KMS-11 (cell line): Measurements from ENCODE around the gene EGLN1.

Experiments
- H2AFZ ChIP-seq: fragments of 200-600 bp; sonication (generic); 2 replicates; pipeline ENCODE4 v1.6.1; 2016; ENCODE audit warnings: antibody characterized with exemption, mixed run types, low read depth
- H3K27ac ChIP-seq: fragments of 200-600 bp; sonication (generic); 2 replicates; pipeline ENCODE4 v1.6.1; 2016; ENCODE audit warnings: mild to moderate bottlenecking, mixed run types
- H3K27me3 ChIP-seq: fragments of 200-600 bp; sonication (generic); 2 replicates; pipeline ENCODE4 v1.6.1; 2017; ENCODE audit warnings: mild to moderate bottlenecking, low read depth, mixed run types, moderate library complexity; ENCODE audit not compliant: insufficient read depth
- H3K36me3 ChIP-seq: fragments of 200-600 bp; sonication (generic); 2 replicates; pipeline ENCODE4 v1.6.1; 2017; ENCODE audit warnings: mild to moderate bottlenecking, mixed run types; ENCODE audit not compliant: insufficient read depth
- H3K4me1 ChIP-seq: fragments of 200-600 bp; sonication (generic); 2 replicates; pipeline ENCODE4 v1.6.1; 2016; ENCODE audit warnings: mild to moderate bottlenecking, low read depth, mixed run types; ENCODE audit not compliant: poor library complexity, severe bottlenecking
- H3K4me2 ChIP-seq: fragments of 200-600 bp; sonication (generic); 2 replicates; pipeline ENCODE4 v1.7.0; 2016; ENCODE audit warnings: mild to moderate bottlenecking, mixed run types
- H3K4me3 ChIP-seq: fragments of 200-600 bp; sonication (generic); IDR thresholded peaks from 2 replicates; pipeline ENCODE4 v1.6.1; 2017; ENCODE audit warnings: low read depth, low read length, mixed read lengths; ENCODE audit not compliant: insufficient read depth
- H3K79me2 ChIP-seq: fragments of 200-600 bp; sonication (generic); 2 replicates; pipeline ENCODE4 v1.6.1; 2016; ENCODE audit warnings: low read depth, mixed run types; ENCODE audit not compliant: insufficient read depth
- H3K9ac ChIP-seq: fragments of 200-600 bp; sonication (generic); 2 replicates; pipeline ENCODE4 v1.6.1; 2016; ENCODE audit warnings: mild to moderate bottlenecking, mixed run types
- H4K20me1 ChIP-seq: fragments of 200-600 bp; sonication (generic); 2 replicates; pipeline ENCODE4 v1.6.1; 2016; ENCODE audit warnings: mild to moderate bottlenecking, mixed run types; ENCODE audit not compliant: insufficient read depth
- TF ChIP-seq, protein P1 (sequence below): fragments of 200-600 bp; sonication (generic); conservative IDR thresholded peaks from 2 replicates; pipeline ENCODE4 v1.6.1; 2017; ENCODE audit warnings: low read depth, mild to moderate bottlenecking, antibody characterized with exemption, low read length, moderate library complexity, mixed read lengths

The EGLN1 gene

DNA sequence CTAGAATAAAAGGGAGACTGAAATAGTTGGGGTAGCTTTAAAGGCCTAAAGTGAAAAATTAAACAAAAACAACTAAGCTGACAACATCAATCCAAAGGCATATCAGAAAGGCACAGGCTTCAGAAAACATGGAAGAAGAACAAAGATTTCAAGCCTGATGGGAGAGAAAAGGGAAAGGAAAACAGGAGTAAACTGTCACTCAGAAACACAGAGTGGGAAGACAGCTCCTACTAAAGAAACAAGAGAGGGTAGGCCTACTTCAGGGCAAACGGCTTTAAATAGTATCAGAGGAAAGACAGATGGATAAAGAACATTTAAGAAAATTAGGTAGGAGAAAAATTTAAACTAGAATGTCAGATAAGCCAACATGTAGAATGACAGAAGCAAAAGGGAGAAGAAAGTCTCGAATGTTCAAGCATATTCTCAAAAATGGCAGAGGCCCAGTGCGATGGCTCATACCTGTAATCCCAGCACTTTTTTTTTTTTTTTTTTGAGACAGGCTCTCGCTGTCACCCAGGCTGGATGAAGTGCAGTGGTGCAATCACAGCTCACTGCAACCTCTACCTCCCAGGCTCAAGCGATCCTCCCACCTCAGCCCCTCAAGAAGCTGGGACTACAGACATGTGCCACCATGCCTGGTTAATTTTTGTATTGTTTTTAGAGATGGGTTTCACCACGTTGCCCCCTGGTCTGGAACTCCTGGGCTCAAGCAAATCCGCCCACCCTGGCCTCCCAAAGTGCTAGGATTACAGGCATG, 7.6 kb downstream of the EGLN1 start:
- no peaks in the 10 kb centered on the region for H3K36me3 ChIP-seq
- H3K4me1 ChIP-seq, result peaks cover 45% of the 10 kb centered on the region
- H3K27me3 ChIP-seq, result no peaks in the 10 kb centered on the region
- no peak overlapping the region for H3K9ac ChIP-seq
- peaks cover 65% of the 10 kb centered on the region for H3K79me2 ChIP-seq
- TF ChIP-seq, protein P1, sequence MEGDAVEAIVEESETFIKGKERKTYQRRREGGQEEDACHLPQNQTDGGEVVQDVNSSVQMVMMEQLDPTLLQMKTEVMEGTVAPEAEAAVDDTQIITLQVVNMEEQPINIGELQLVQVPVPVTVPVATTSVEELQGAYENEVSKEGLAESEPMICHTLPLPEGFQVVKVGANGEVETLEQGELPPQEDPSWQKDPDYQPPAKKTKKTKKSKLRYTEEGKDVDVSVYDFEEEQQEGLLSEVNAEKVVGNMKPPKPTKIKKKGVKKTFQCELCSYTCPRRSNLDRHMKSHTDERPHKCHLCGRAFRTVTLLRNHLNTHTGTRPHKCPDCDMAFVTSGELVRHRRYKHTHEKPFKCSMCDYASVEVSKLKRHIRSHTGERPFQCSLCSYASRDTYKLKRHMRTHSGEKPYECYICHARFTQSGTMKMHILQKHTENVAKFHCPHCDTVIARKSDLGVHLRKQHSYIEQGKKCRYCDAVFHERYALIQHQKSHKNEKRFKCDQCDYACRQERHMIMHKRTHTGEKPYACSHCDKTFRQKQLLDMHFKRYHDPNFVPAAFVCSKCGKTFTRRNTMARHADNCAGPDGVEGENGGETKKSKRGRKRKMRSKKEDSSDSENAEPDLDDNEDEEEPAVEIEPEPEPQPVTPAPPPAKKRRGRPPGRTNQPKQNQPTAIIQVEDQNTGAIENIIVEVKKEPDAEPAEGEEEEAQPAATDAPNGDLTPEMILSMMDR, result no peak
- H2AFZ ChIP-seq, result no peak overlapping the region
- H3K4me3 ChIP-seq, result no peak overlapping the region
- no peak overlapping the region for H3K27ac ChIP-seq
- H3K4me2 ChIP-seq, result no peak overlapping the region
- no peaks in the 10 kb centered on the region for H4K20me1 ChIP-seq

DNA sequence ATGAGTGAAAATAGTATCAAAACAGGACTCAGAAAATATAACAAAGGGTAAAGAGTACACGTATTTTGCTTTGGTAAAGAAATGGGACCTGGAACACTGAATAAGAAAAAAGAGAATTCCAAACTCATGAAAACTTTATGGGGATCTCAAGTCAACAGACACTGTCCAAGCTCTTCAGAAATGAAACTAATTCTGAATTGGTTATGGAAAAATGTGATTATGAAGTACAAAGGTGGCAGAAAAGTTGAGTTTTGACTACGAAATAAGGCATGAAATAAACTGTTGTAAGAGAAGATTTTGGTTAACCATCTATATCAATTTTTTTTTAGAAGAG, 8.4 kb downstream of the EGLN1 start:
- no peaks in the 10 kb centered on the region for H4K20me1 ChIP-seq
- H3K27me3 ChIP-seq, result no peaks in the 10 kb centered on the region
- no peak overlapping the region for H3K27ac ChIP-seq
- H3K4me1 ChIP-seq, result peaks cover 38% of the 10 kb centered on the region
- H2AFZ ChIP-seq, result no peak overlapping the region
- no peak overlapping the region for H3K4me3 ChIP-seq
- H3K4me2 ChIP-seq, result no peak overlapping the region
- no peak overlapping the region for H3K9ac ChIP-seq
- TF ChIP-seq, protein P1, result no peak
- H3K79me2 ChIP-seq, result peaks cover 58% of the 10 kb centered on the region
- no peaks in the 10 kb centered on the region for H3K36me3 ChIP-seq

DNA sequence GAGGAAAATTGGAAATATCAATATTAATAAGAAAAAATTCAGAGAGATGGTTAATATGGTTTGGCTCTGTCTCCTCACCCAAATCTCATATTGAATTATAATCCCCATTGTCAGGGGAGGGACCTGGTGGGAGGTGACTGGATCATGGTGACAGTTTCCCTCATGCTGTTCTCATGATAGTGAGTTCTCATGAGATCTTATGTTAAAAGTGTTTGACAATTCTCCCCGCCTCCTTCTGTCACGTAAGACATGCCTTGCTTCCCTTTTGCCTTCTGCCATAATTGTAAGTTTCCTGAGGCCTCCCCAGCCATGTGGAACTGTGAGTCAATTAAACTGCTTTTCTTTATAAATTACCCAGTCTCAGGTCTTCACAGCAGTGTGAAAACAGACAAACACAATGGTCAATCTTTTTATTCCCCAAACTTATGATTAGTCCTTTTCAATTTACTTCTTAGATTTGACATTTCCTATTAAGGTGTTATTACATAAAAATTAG, 11.0 kb downstream of the EGLN1 start:
- Histone ChIP-seq H3K9ac (no peak overlapping the region), H3K36me3 (no peaks in the 10 kb centered on the region), H3K4me3 (no peak overlapping the region), H3K27me3 (no peaks in the 10 kb centered on the region), H2AFZ (no peak overlapping the region), H3K27ac (no peak overlapping the region), H4K20me1 (no peaks in the 10 kb centered on the region), H3K4me1 (peaks cover 14% of the 10 kb centered on the region), H3K4me2 (no peak overlapping the region), H3K79me2 (peaks cover 35% of the 10 kb centered on the region)
- TF ChIP-seq, protein P1, result no peak

DNA sequence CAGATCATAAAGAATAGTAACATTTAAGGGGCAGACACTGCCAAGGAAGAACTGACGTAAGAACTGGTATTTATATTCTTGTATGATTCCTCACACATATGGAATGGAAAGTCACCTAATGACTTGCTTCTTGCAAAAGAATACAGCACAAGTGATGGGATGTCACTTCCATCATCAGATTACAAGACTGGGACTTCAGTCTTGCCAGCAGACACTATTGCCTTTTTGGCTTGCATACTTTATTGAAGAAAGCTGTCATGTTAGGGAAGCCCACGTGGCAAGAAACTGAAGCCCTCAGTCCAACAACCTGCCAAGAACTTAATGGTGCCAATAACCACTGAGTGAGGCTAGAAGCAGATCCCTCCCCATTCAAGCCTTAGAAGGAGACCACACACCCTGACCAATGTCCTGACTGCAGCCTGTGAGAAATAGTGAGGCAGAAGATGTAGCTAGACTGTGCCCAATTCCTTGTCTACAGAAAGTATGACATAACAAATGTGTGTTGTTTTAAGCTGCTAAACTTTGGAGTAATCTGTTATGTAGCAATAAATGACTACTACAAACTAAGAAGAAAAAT, 12.0 kb downstream of the EGLN1 start:
- Histone ChIP-seq H3K9ac (no peak overlapping the region), H2AFZ (no peak overlapping the region), H3K4me3 (no peak overlapping the region), H3K27me3 (no peaks in the 10 kb centered on the region), H3K27ac (no peak overlapping the region), H4K20me1 (no peaks in the 10 kb centered on the region), H3K4me2 (no peak overlapping the region), H3K79me2 (peaks cover 26% of the 10 kb centered on the region; the same call in 1 of the 2 replicates), H3K4me1 (peaks cover 14% of the 10 kb centered on the region), H3K36me3 (no peaks in the 10 kb centered on the region)
- TF ChIP-seq, protein P1, result no peak
